ENCODE data around the gene L3MBTL4. TPM values are rescaled to one million over a fixed set of nuclear protein-coding genes. Genes with fewer than 3 reads are reported as not detected.

The L3MBTL4 gene
- total and polyA plus RNA-seq, 8 donors: 2.5 to 15.1 (median 6.4) TPM

DNA sequence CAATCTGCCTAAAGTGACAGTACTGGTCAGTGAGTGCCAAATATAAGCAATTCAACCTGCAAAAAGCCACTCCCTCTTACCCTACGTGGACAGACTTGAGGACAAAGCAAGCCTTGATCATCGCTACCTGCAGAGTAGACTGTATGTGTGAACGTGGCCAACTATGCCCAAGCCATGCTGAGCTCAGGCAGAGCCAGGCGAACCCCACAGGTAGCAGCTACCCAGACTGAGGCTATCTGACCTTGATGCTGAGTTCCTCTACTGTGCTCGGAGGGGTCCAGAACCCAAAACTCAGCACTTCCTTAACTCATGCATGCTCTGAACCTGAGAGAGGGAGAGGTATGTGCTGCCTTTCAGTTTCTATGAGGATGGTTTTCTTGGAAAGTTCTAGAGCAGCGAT lies 455.9 kb downstream of the L3MBTL4 start:
- FAIRE-seq: no peak
- 92 to 95% methylated on average over 6 of the region's 6 CpGs for WGBS, 2 donors
- no peaks in the 10 kb centered on the region for H3K36me3 ChIP-seq

DNA sequence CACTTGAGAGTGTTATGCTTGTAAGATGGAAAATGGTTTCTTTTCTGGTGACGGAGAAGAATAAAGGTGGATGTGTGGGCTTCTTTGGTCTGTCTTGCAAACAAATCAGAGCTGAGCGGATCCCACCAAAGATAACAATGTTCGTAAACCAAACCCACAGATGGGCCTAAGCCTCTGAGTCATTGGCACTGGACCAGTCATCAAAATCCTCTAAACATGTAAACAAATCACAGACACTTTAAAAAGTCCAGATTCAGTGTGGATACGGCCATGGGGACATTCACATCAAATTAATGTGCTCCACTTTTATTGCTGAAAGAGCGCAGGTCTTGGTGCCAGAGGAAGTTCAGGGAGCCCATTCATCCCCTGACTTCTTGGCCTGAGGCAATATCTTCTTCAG lies 458.9 kb downstream of the L3MBTL4 start:
- TF ChIP-seq, protein P1, sequence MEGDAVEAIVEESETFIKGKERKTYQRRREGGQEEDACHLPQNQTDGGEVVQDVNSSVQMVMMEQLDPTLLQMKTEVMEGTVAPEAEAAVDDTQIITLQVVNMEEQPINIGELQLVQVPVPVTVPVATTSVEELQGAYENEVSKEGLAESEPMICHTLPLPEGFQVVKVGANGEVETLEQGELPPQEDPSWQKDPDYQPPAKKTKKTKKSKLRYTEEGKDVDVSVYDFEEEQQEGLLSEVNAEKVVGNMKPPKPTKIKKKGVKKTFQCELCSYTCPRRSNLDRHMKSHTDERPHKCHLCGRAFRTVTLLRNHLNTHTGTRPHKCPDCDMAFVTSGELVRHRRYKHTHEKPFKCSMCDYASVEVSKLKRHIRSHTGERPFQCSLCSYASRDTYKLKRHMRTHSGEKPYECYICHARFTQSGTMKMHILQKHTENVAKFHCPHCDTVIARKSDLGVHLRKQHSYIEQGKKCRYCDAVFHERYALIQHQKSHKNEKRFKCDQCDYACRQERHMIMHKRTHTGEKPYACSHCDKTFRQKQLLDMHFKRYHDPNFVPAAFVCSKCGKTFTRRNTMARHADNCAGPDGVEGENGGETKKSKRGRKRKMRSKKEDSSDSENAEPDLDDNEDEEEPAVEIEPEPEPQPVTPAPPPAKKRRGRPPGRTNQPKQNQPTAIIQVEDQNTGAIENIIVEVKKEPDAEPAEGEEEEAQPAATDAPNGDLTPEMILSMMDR (IDR thresholded peaks at IDR 0.05): no peak
- Histone ChIP-seq H3K27ac (no peak overlapping the region), H3K36me3 (no peaks in the 10 kb centered on the region), H3K9me3 (no peaks in the 10 kb centered on the region), H3K4me1 (no peaks in the 10 kb centered on the region), H3K27me3 (no peaks in the 10 kb centered on the region), H3K4me3 (no peak overlapping the region)
- ATAC-seq: no peak
- FAIRE-seq: no peak
- intact Hi-C loops (cut with DNase I): no loop called here
- WGBS, 2 donors: 83 to 94% methylated on average over 5 of the region's 5 CpGs
- no peak for DNase-seq

More for the DNA sequence above, 455.9 kb downstream of the L3MBTL4 start:
- Histone ChIP-seq H3K4me1 (no peaks in the 10 kb centered on the region), H3K4me3 (no peak overlapping the region), H3K9me3 (no peaks in the 10 kb centered on the region), H3K27me3 (no peaks in the 10 kb centered on the region), H3K27ac (no peak overlapping the region)
- DNase-seq (no peak), ATAC-seq (no peak)
- TF ChIP-seq, protein P1 (IDR thresholded peaks at IDR 0.05): no peak
- intact Hi-C loops (cut with DNase I): no loop called here

DNA sequence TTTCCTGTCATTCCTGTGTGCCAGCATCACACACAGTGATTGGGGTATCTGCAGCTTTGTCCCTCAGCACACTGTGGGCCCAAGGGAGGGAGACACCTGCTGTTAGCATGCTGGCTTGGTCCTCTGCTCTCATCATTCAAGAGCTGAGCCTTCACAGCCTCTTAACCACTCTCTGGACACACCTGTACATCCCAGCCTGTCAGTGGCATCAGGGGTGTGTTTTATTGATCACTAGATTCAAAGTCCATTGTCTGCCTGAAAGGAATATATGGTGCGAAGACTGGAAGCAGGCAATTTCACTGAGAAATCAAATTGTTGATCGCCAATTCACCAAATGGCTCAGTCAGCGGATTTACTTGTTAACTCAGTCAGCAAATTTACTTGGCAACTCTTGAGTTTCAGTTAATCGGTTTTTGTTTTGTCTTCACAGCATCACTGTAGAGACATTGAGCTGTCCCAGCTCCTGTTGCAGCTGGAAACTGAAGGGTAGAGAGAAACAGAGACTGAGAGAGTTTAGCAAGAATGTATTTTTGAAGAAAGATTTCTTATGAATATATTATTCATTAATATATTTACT lies 463.1 kb downstream of the L3MBTL4 start:
- Histone ChIP-seq H3K27ac (no peak overlapping the region), H3K27me3 (no peaks in the 10 kb centered on the region), H3K4me1 (no peaks in the 10 kb centered on the region), H3K36me3 (no peaks in the 10 kb centered on the region), H3K4me3 (no peak overlapping the region), H3K9me3 (no peaks in the 10 kb centered on the region)
- intact Hi-C loops (cut with DNase I): no loop called here
- TF ChIP-seq, protein P1 (IDR thresholded peaks at IDR 0.05): no peak
- FAIRE-seq: no peak
- no peak for DNase-seq
- 76 to 77% methylated on average over 4 of the region's 4 CpGs for WGBS, 2 donors
- no peak for ATAC-seq

DNA sequence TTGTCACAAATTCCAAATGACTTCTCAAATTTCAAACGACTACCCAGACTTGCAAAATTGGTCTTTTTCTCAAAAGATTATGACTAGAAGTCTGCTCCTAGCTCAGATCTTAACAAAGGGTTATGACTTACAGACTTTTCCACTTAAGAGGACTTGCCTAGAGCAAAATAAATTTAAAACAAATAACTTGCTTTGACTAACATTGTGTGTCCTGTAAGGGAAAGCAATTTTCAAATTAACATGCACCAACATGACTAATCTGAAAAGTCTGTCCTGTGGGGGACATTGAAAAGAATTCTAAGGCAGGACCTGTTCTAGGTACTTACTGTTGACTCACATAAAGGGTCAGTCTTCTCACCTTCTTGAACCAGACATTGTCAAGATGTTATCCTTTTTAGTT lies 465.9 kb downstream of the L3MBTL4 start:
- 0 to 9% methylated on average over 1 of the region's 1 CpG for WGBS, 2 donors
- intact Hi-C loops (cut with DNase I): no loop called here
- peaks cover 0 to 7% (median 0%) of the 10 kb centered on the region in 4 donors for H3K27me3 ChIP-seq
- H3K4me3 ChIP-seq: no peak overlapping the region
- ATAC-seq (no peak), FAIRE-seq (no peak), DNase-seq (no peak)
- TF ChIP-seq, protein P1 (IDR thresholded peaks at IDR 0.05): no peak
- H3K36me3 ChIP-seq: no peaks in the 10 kb centered on the region
- H3K27ac ChIP-seq: no peak overlapping the region
- no peaks in the 10 kb centered on the region for H3K9me3 ChIP-seq
- no peaks in the 10 kb centered on the region for H3K4me1 ChIP-seq

DNA sequence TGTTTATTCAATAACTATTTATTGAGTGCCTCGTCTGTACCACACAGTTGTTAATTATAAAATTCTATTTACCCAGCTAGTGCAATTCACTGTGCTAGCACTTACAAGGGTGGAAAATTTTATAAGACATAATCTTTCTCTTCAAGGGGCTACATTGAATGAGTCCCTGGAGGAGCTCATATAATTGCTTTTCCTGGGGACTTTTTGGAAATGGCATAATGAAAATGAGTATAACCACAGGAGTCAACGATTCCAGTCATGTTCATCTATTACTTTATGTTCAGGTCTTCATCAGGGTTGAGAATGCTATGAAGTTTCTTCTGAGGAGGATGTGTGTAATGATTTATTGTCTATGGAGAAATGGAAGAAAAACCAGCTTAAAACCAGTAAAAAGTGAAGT lies 466.5 kb downstream of the L3MBTL4 start:
- Histone ChIP-seq H3K36me3 (no peaks in the 10 kb centered on the region), H3K4me1 (no peaks in the 10 kb centered on the region), H3K4me3 (no peak overlapping the region), H3K27me3 (peaks cover 0 to 7% (median 0%) of the 10 kb centered on the region in 4 donors), H3K27ac (no peak overlapping the region), H3K9me3 (no peaks in the 10 kb centered on the region)
- ATAC-seq: no peak
- FAIRE-seq: no peak
- intact Hi-C loops (cut with DNase I): no loop called here
- TF ChIP-seq, protein P1 (IDR thresholded peaks at IDR 0.05): no peak
- DNase-seq: no peak
- WGBS, 2 donors: 35 to 45% methylated on average over 2 of the region's 2 CpGs
